ENCODE data around the gene POLG2. TPM values are rescaled to one million over a fixed set of nuclear protein-coding genes. Genes with fewer than 3 reads are reported as not detected.

Gene POLG2
- total RNA-seq, 2 donors from 2014 or later: 6.5 to 18.1 TPM

DNA sequence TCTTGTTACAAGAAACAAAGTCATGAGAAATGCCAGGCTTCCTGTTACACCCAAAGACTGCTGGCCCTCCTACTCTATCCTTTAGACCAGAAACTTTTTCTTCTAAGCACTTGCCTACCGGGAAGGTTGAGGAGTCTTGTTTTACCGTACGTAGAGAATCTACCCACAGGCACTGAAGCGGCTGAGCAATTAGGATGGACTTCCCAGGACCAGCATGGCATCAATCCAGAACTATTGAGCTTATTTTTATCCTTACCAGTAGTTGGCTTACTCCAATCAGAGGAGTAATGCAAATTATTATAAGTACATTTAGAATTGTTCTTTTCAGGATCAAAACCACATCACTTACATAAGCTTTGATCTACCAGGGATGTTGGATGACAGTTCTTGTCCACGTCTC, 35.6 kb upstream of the POLG2 start:
- 85 to 92% methylated on average over 5 of the region's 5 CpGs for WGBS, 2 donors
- Histone ChIP-seq H3K4me3 (no peak overlapping the region), H3K9me3 (no peaks in the 10 kb centered on the region), H3K4me1 (no peaks in the 10 kb centered on the region), H3K36me3 (replicated peaks in 1 of 2; ENCODE audit: insufficient read depth in 1 of 2, low read depth in 2 of 2) (peaks cover 0 to 62% of the 10 kb centered on the region in 2 donors), H3K27ac (no peak overlapping the region), H3K27me3 (no peaks in the 10 kb centered on the region)
- no peak for DNase-seq
- TF ChIP-seq POLR2A (IDR thresholded peaks at IDR 0.05): no peak
- TF ChIP-seq, protein P1, sequence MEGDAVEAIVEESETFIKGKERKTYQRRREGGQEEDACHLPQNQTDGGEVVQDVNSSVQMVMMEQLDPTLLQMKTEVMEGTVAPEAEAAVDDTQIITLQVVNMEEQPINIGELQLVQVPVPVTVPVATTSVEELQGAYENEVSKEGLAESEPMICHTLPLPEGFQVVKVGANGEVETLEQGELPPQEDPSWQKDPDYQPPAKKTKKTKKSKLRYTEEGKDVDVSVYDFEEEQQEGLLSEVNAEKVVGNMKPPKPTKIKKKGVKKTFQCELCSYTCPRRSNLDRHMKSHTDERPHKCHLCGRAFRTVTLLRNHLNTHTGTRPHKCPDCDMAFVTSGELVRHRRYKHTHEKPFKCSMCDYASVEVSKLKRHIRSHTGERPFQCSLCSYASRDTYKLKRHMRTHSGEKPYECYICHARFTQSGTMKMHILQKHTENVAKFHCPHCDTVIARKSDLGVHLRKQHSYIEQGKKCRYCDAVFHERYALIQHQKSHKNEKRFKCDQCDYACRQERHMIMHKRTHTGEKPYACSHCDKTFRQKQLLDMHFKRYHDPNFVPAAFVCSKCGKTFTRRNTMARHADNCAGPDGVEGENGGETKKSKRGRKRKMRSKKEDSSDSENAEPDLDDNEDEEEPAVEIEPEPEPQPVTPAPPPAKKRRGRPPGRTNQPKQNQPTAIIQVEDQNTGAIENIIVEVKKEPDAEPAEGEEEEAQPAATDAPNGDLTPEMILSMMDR (IDR thresholded peaks at IDR 0.05): no peak
- intact Hi-C loops (cut with DNase I): no loop called here
- no peak for ATAC-seq

DNA sequence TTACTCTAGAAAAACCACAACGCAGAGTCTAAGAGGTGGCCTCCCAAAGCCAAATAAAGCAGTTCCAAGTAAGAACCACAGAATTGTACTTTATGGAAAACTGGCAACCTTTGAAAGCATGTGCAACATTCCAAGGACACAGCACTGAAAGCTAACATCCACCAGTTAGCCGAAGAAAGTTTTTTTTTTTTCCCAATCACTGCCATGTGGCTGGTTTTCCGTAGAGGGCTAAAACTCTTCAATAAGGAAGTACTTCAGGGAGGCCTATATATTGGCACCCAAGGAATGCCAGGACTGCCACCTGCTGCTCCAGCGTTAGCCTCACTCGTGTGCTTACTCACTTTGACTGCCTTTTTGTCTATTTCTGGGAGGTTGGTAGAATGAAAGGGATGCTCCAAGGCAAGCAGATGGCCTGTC, 35.1 kb upstream of the POLG2 start:
- ATAC-seq (no peak), DNase-seq (no peak)
- H3K36me3 ChIP-seq (replicated peaks in 1 of 2; ENCODE audit: insufficient read depth in 1 of 2, low read depth in 2 of 2): peaks cover 0 to 62% of the 10 kb centered on the region in 2 donors
- H3K4me1 ChIP-seq: no peaks in the 10 kb centered on the region
- H3K27me3 ChIP-seq: no peaks in the 10 kb centered on the region
- no peaks in the 10 kb centered on the region for H3K9me3 ChIP-seq
- TF ChIP-seq, protein P1 (IDR thresholded peaks at IDR 0.05): no peak
- TF ChIP-seq POLR2A (IDR thresholded peaks at IDR 0.05): no peak
- intact Hi-C loops (cut with DNase I): no loop called here
- no peak overlapping the region for H3K4me3 ChIP-seq
- H3K27ac ChIP-seq: no peak overlapping the region
- WGBS, 2 donors: 29 to 31% methylated on average over 5 of the region's 5 CpGs

DNA sequence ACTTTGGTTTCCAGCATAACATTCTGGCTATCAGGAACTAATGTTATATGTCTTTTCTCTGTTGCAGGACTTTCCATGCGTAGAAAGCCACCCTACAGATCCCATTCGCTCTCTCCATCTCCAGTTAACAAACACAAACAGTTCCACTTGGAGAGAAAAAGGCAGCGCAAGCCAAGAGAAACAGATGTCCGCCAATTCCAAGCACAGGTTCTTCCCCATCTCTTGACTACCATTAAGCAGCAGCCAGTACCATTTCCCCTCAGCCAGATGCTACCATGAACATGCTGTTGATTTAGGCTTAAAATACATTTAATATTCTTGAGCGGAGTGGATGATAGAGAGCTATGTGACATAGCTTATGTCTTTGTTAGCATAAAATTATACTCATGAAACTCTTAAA, 32.4 kb upstream of the POLG2 start:
- Histone ChIP-seq H3K27ac (no peak overlapping the region), H3K4me1 (no peaks in the 10 kb centered on the region), H3K36me3 (replicated peaks in 1 of 2; ENCODE audit: insufficient read depth in 1 of 2, low read depth in 2 of 2) (peaks cover 0 to 54% of the 10 kb centered on the region in 2 donors), H3K4me3 (no peak overlapping the region), H3K9me3 (no peaks in the 10 kb centered on the region), H3K27me3 (no peaks in the 10 kb centered on the region)
- ATAC-seq (no peak), DNase-seq (no peak)
- TF ChIP-seq, protein P1 (IDR thresholded peaks at IDR 0.05): no peak
- WGBS, 2 donors: 95 to 97% methylated on average over 5 of the region's 5 CpGs
- intact Hi-C loops (cut with DNase I): no loop called here

DNA sequence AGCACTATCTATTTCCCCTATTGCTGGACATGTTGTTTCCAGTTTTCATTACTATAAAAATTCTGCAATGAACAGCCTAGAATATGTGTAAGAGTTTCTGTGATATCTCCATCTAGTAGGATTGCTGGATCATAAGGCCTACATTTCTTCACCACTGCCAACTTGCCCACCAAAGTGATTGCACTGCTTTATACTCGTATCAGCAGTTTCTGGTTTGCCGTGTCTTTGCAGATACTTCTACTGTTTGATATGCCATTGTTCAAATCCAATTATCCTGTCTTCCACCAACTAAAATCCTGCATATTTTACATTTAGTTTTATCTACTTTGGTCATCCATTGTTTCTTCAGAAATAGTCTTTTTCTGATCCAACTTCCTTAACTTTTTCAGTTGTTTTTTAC, 31.1 kb upstream of the POLG2 start:
- TF ChIP-seq POLR2A (IDR thresholded peaks at IDR 0.05): no peak
- TF ChIP-seq, protein P1 (IDR thresholded peaks at IDR 0.05): no peak
- whole genome bisulfite sequencing, 2 donors: 89 to 91% methylated on average over 2 of the region's 2 CpGs
- no peak for DNase-seq
- H3K9me3 ChIP-seq: no peaks in the 10 kb centered on the region
- intact Hi-C loops (cut with DNase I): no loop called here
- ATAC-seq: no peak
- H3K27ac ChIP-seq: no peak overlapping the region
- H3K4me3 ChIP-seq: no peak overlapping the region
- H3K4me1 ChIP-seq: no peaks in the 10 kb centered on the region
- no peaks in the 10 kb centered on the region for H3K27me3 ChIP-seq
- H3K36me3 ChIP-seq (replicated peaks in 1 of 2; ENCODE audit: insufficient read depth in 1 of 2, low read depth in 2 of 2): peaks cover 0 to 56% of the 10 kb centered on the region in 2 donors

DNA sequence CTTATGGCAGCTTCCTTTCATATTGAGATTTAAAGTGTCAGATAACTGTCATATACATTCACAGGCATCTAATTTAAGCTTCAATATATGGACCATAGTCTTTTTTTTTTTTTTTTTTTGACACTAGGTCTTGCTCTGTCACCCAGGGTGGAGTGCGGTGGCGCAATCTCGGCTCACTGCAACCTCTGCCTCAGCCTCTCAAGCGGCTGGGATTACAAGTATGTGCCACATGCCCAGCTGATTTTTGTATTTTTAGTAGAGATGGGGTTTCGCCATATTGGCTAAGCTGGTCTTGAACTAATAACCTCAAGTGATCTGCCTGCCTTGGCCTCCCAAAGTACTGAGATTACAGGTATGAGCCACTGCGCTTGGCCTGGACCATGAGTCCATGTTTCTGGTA, 23.5 kb upstream of the POLG2 start:
- H3K9me3 ChIP-seq: no peaks in the 10 kb centered on the region
- no peak for DNase-seq
- no peak for ATAC-seq

More for the DNA sequence above, 23.5 kb upstream of the POLG2 start:
- no peaks in the 10 kb centered on the region for H3K4me1 ChIP-seq
- peaks cover 0 to 28% of the 10 kb centered on the region in 2 donors for H3K36me3 ChIP-seq (replicated peaks in 1 of 2; ENCODE audit: insufficient read depth in 1 of 2, low read depth in 2 of 2)
- H3K27me3 ChIP-seq: no peaks in the 10 kb centered on the region
- TF ChIP-seq, protein P1 (IDR thresholded peaks at IDR 0.05): no peak
- no peak for TF ChIP-seq POLR2A (IDR thresholded peaks at IDR 0.05)
- no peak overlapping the region for H3K4me3 ChIP-seq
- WGBS, 2 donors: 89 to 91% methylated on average over 6 of the region's 6 CpGs
- H3K27ac ChIP-seq: no peak overlapping the region
- intact Hi-C loops (cut with DNase I): no loop called here
